Erythroblast (primary cell): ENCODE measurements around the gene TCF15.

Experiments used
- DNase-seq, 2 experiments: peaks; one replicate each; lab custom pipeline; 2025; lab: John Stamatoyannopoulos, UW
- GATA1 ChIP-seq: IDR thresholded peaks from 2 replicates; pipeline ENCODE4 v1.6.1; 2011; ENCODE audit warnings: low read depth, mild to moderate bottlenecking, control low read depth, low read length, moderate library complexity
- POLR2A ChIP-seq: IDR thresholded peaks from 2 replicates; pipeline ENCODE4 v1.6.1; 2011; ENCODE audit warnings: mild to moderate bottlenecking, low read length

Gene TCF15

GRCh38 chr20:647479-648019 is 37.4 kb upstream of the TCF15 start:
- no peak for DNase-seq

GRCh38 chr20:646868-647233 is 36.7 kb upstream of the TCF15 start:
- no peak for TF ChIP-seq GATA1
- no peak for TF ChIP-seq POLR2A
- no peak for DNase-seq

More at GRCh38 chr20:647479-648019, 37.4 kb upstream of the TCF15 start:
- TF ChIP-seq POLR2A, result no peak

- TF ChIP-seq GATA1, result no peak
- TF ChIP-seq POLR2A, result no peak
- DNase-seq, result peak in 1 of 2 experiments; percentile 34
Observed at GRCh38 chr20:646107-646867, 36.2 kb upstream of the TCF15 start.

- DNase-seq, result peak; percentile 78 to 87
- no peak for TF ChIP-seq POLR2A
- no peak for TF ChIP-seq GATA1
Observed at GRCh38 chr20:645318-646106, 35.4 kb upstream of the TCF15 start.

GRCh38 chr20:644692-645317 is 34.7 kb upstream of the TCF15 start:
- no peak for DNase-seq
- TF ChIP-seq POLR2A (no peak), GATA1 (no peak)

- peak; percentile 22 to 28 for DNase-seq
- TF ChIP-seq GATA1, result no peak
- no peak for TF ChIP-seq POLR2A
Observed at GRCh38 chr20:642398-643174, 32.5 kb upstream of the TCF15 start.

GRCh38 chr20:642013-642397 is 31.9 kb upstream of the TCF15 start:
- DNase-seq, result peak in 1 of 2 experiments; percentile 19

GRCh38 chr20:641516-641875 is 31.4 kb upstream of the TCF15 start:
- peak in 1 of 2 experiments; percentile 31 for DNase-seq
- TF ChIP-seq GATA1, result no peak
- TF ChIP-seq POLR2A, result no peak

GRCh38 chr20:640674-641515 is 30.8 kb upstream of the TCF15 start:
- no peak for DNase-seq
- no peak for TF ChIP-seq POLR2A
- no peak for TF ChIP-seq GATA1

GRCh38 chr20:638579-638978 is 28.5 kb upstream of the TCF15 start:
- TF ChIP-seq POLR2A (no peak), GATA1 (no peak)

GRCh38 chr20:637559-637958 is 27.4 kb upstream of the TCF15 start:
- TF ChIP-seq GATA1 (no peak), POLR2A (no peak)
- DNase-seq, result no peak

More at GRCh38 chr20:638579-638978, 28.5 kb upstream of the TCF15 start:
- no peak for DNase-seq

- DNase-seq, result peak in 1 of 2 experiments; percentile 25
- TF ChIP-seq GATA1, result no peak
- TF ChIP-seq POLR2A, result no peak
Observed at GRCh38 chr20:635893-636338, 25.8 kb upstream of the TCF15 start.
